H9 (cell line): Measurements from ENCODE around the gene PLCB1. TPM values are rescaled to one million over a fixed set of nuclear protein-coding genes. Genes with fewer than 3 reads are reported as not detected.

Experiments used
- DNase-seq: peaks from one replicate; pipeline ENCODE4 v3.0.0-alpha.2; 2017
- H2AFZ ChIP-seq: one replicate; pipeline ENCODE4 v1.6.1; 2013; ENCODE audit warnings: mild to moderate bottlenecking, low read length, control low read depth, moderate library complexity
- H2AK5ac ChIP-seq: 2 replicates; pipeline ENCODE4 v1.6.1; 2013; ENCODE audit warnings: low read length, control low read depth, mixed read lengths; ENCODE audit not compliant: insufficient read length
- H2BK120ac ChIP-seq: one replicate; pipeline ENCODE4 v1.6.1; 2013; ENCODE audit warnings: low read depth, mild to moderate bottlenecking, low read length, control low read depth, inconsistent platforms; ENCODE audit not compliant: poor library complexity, severe bottlenecking
- H2BK12ac ChIP-seq: 2 replicates; pipeline ENCODE4 v1.6.1; 2013; ENCODE audit warnings: low read length, control low read depth, mixed read lengths, low read depth; ENCODE audit not compliant: insufficient read length
- H2BK15ac ChIP-seq: 2 replicates; pipeline ENCODE4 v1.6.1; 2013; ENCODE audit warnings: low read depth, low read length, control low read depth
- H2BK20ac ChIP-seq: one replicate; pipeline ENCODE4 v1.6.1; 2013; ENCODE audit warnings: low read depth, mild to moderate bottlenecking, low read length, control low read depth, inconsistent platforms; ENCODE audit not compliant: poor library complexity, severe bottlenecking
- H2BK5ac ChIP-seq: 2 replicates; pipeline ENCODE4 v1.6.1; 2013; ENCODE audit warnings: low read length, control low read depth, mixed read lengths; ENCODE audit not compliant: insufficient read length
- H3K14ac ChIP-seq: 2 replicates; pipeline ENCODE4 v1.6.1; 2013; ENCODE audit warnings: low read length, control low read depth; ENCODE audit not compliant: insufficient read depth
- H3K18ac ChIP-seq: 2 replicates; pipeline ENCODE4 v1.6.1; 2013; ENCODE audit warnings: low read depth, mild to moderate bottlenecking, mixed read lengths, low read length, control low read depth; ENCODE audit not compliant: insufficient read length
- H3K23ac ChIP-seq: 2 replicates; pipeline ENCODE4 v1.6.1; 2013; ENCODE audit warnings: low read length, control low read depth, mixed read lengths, low read depth; ENCODE audit not compliant: insufficient read length
- H3K23me2 ChIP-seq: 2 replicates; pipeline ENCODE4 v1.6.1; 2013; ENCODE audit warnings: low read depth, mild to moderate bottlenecking, mixed read lengths, low read length, control low read depth; ENCODE audit not compliant: insufficient read length, poor library complexity, severe bottlenecking
- H3K27ac ChIP-seq: 2 replicates; pipeline ENCODE4 v1.5.1; 2013; ENCODE audit warnings: low read length, control low read depth, mixed read lengths, low read depth; ENCODE audit not compliant: insufficient read length
- H3K27me3 ChIP-seq: 2 replicates; pipeline ENCODE4 v1.6.1; 2013; ENCODE audit warnings: low read length, control low read depth, inconsistent platforms; ENCODE audit not compliant: insufficient read depth
- H3K4ac ChIP-seq: 2 replicates; pipeline ENCODE4 v1.6.1; 2013; ENCODE audit warnings: low read depth, mild to moderate bottlenecking, control low read depth, inconsistent platforms, low read length, moderate library complexity
- H3K4me1 ChIP-seq: 2 replicates; pipeline ENCODE4 v1.6.1; 2013; ENCODE audit warnings: low read length, control low read depth, inconsistent platforms; ENCODE audit not compliant: insufficient read depth
- H3K4me2 ChIP-seq: 2 replicates; pipeline ENCODE4 v1.6.1; 2013; ENCODE audit warnings: low read length, control low read depth, mixed read lengths; ENCODE audit not compliant: insufficient read length, insufficient read depth
- H3K56ac ChIP-seq: 2 replicates; pipeline ENCODE4 v1.6.1; 2013; ENCODE audit warnings: low read depth, mild to moderate bottlenecking, mixed read lengths, low read length, control low read depth; ENCODE audit not compliant: insufficient read length
- H3K79me1 ChIP-seq: 2 replicates; pipeline ENCODE4 v1.6.1; 2013; ENCODE audit warnings: low read depth, mild to moderate bottlenecking, moderate library complexity, low read length, control low read depth, inconsistent platforms; ENCODE audit not compliant: insufficient read depth, poor library complexity, severe bottlenecking
- H3K79me2 ChIP-seq: 2 replicates; pipeline ENCODE4 v1.6.1; 2013; ENCODE audit warnings: low read length, control low read depth, inconsistent platforms; ENCODE audit not compliant: insufficient read depth
- H3K9ac ChIP-seq: 2 replicates; pipeline ENCODE4 v1.6.1; 2013; ENCODE audit warnings: low read length, control low read depth, mixed read lengths; ENCODE audit not compliant: insufficient read length; ENCODE audit errors: extremely low read depth
- H3K9me3 ChIP-seq: one replicate; pipeline ENCODE4 v1.6.1; 2013; ENCODE audit warnings: low read depth, low read length, inconsistent platforms; ENCODE audit not compliant: control insufficient read depth
- H3T11ph ChIP-seq: one replicate; pipeline ENCODE4 v1.6.1; 2013; ENCODE audit warnings: mild to moderate bottlenecking, low read length, control low read depth, inconsistent platforms
- H4K20me1 ChIP-seq: one replicate; pipeline ENCODE4 v1.6.1; 2013; ENCODE audit not compliant: control insufficient read depth, insufficient read length, insufficient read depth
- H4K5ac ChIP-seq: 2 replicates; pipeline ENCODE4 v1.6.1; 2013; ENCODE audit warnings: low read depth, mild to moderate bottlenecking, mixed read lengths, low read length, control low read depth; ENCODE audit not compliant: insufficient read length
- H4K8ac ChIP-seq: replicated peaks from 2 replicates; pipeline ENCODE4 v1.6.1; 2013; ENCODE audit warnings: low read length, control low read depth, mixed read lengths, low read depth; ENCODE audit not compliant: insufficient read length
- H4K91ac ChIP-seq: 2 replicates; pipeline ENCODE4 v1.6.1; 2013; ENCODE audit warnings: low read depth, mild to moderate bottlenecking, moderate library complexity, mixed read lengths, low read length, control low read depth; ENCODE audit not compliant: insufficient read length
- H3K27ac Mint-ChIP-seq, 3 experiments: 2 replicates in 2 of 3; 3 replicates in 1 of 3; pipeline ENCODE4 v1.8.0; 2020 to 2021; ENCODE audit warnings: mixed read lengths in 3 of 3, mild to moderate bottlenecking in 1 of 3, moderate library complexity in 1 of 3
- H3K27me3 Mint-ChIP-seq: 2 replicates; pipeline ENCODE4 v1.8.0; 2021; ENCODE audit warnings: low read depth, mild to moderate bottlenecking, moderate library complexity, mixed read lengths
- H3K36me3 Mint-ChIP-seq, 3 experiments: 2 replicates in 2 of 3; 3 replicates in 1 of 3; pipeline ENCODE4 v1.8.0; 2020 to 2021; ENCODE audit warnings: low read depth in 3 of 3, mixed read lengths in 3 of 3; ENCODE audit not compliant: insufficient read depth in 1 of 3
- H3K4me1 Mint-ChIP-seq, 2 experiments: 2 replicates each; pipeline ENCODE4 v1.8.0; 2020; ENCODE audit warnings: mixed read lengths in 2 of 2
- H3K4me3 Mint-ChIP-seq, 2 experiments: 2 replicates in 1 of 2; 3 replicates in 1 of 2; pipeline ENCODE4 v1.8.0; 2020 to 2021; ENCODE audit warnings: mild to moderate bottlenecking in 2 of 2, mixed read lengths in 2 of 2, moderate library complexity in 1 of 2
- H3K9me3 Mint-ChIP-seq, 2 experiments: 2 replicates in 1 of 2; 3 replicates in 1 of 2; pipeline ENCODE4 v1.8.0; 2020; ENCODE audit warnings: mild to moderate bottlenecking in 2 of 2, mixed read lengths in 2 of 2, moderate library complexity in 1 of 2
- WGBS: extraction: QIAGEN DNeasy Blood & Tissue Kit; methylation state at CpG from one replicate; pipeline ENCODE4 v1.1.7; 2013; ENCODE audit warnings: missing lambda C conversion rate, low lambda C conversion rate, mixed read lengths; ENCODE audit not compliant: insufficient read length; ENCODE audit errors: extremely low coverage; 5-methylcytosine and 5-hydroxymethylcytosine counted together
- total RNA-seq: library from RNA; stranded (reverse); gene quantifications from 2 replicates; pipeline ENCODE4 v1.2.1, GENCODE V29; 2021
- TF ChIP-seq, protein P1 (sequence below): fragments of 200-600 bp; sonication (generic); conservative IDR thresholded peaks from 3 replicates; pipeline ENCODE4 v1.8.0; 2021; ENCODE audit warnings: antibody characterized with exemption, mild to moderate bottlenecking

The PLCB1 gene
- total RNA-seq, 1 experiment from 2014 or later: 11.5 TPM

DNA sequence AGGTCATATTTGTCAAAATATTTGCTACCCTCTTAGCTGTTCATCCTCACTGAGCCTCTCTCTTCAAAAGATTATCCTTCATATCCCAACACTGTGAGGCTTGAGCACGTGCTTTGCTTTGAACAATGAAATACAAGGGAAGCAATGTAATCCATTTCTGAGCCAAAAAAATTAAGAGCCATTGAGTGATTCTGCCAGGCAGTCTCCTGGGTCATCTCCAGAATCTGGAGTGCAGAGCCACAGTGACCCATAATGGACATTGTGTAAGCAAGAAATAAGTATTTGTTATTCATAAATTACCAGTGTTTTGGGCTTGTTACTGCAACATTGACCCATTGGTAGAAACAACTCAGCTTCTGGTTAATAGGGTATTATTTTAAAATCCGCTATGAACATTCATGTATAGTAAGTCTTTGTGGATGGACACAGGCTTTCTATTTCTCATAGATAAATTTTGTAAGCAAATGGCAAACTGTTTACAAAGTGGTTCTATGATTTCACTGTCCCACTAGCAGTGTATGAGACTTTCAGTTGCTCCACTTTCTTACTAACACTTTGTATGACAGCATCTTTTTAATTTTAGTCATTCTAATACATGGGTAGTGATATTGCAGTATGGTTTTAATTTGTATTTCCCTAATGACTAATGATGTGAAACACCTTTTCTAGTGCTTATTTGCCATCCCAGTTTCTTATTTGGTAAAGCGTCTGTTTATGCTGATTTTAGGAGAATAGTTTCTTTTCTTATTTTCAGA lies 358.2 kb downstream of the PLCB1 start:
- DNase-seq: no peak
- Mint-ChIP-seq H3K9me3 (no peaks in the 10 kb centered on the region), H3K4me1 (peaks cover 7 to 9% of the 10 kb centered on the region in 2 experiments), H3K27me3 (no peaks in the 10 kb centered on the region), H3K36me3 (no peaks in the 10 kb centered on the region), H3K4me3 (no peak overlapping the region), H3K27ac (no peak overlapping the region)
- H3K23ac ChIP-seq: no peak overlapping the region
- H3K27ac ChIP-seq: no peak overlapping the region
- H3K27me3 ChIP-seq: no peaks in the 10 kb centered on the region
- no peaks in the 10 kb centered on the region for H3K9me3 ChIP-seq
- no peaks in the 10 kb centered on the region for H3K4me1 ChIP-seq
- no peak overlapping the region for H3T11ph ChIP-seq
- H3K9ac ChIP-seq: no peak overlapping the region
- H4K8ac ChIP-seq: no peak overlapping the region
- H3K56ac ChIP-seq: no peak overlapping the region
- H2BK15ac ChIP-seq: no peak overlapping the region
- no peak overlapping the region for H3K18ac ChIP-seq
- H4K5ac ChIP-seq: no peak overlapping the region
- H3K4ac ChIP-seq: no peak overlapping the region
- TF ChIP-seq, protein P1, sequence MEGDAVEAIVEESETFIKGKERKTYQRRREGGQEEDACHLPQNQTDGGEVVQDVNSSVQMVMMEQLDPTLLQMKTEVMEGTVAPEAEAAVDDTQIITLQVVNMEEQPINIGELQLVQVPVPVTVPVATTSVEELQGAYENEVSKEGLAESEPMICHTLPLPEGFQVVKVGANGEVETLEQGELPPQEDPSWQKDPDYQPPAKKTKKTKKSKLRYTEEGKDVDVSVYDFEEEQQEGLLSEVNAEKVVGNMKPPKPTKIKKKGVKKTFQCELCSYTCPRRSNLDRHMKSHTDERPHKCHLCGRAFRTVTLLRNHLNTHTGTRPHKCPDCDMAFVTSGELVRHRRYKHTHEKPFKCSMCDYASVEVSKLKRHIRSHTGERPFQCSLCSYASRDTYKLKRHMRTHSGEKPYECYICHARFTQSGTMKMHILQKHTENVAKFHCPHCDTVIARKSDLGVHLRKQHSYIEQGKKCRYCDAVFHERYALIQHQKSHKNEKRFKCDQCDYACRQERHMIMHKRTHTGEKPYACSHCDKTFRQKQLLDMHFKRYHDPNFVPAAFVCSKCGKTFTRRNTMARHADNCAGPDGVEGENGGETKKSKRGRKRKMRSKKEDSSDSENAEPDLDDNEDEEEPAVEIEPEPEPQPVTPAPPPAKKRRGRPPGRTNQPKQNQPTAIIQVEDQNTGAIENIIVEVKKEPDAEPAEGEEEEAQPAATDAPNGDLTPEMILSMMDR: no peak
- no CpG with 5 or more reads among the region's 3 CpGs for WGBS
- no peaks in the 10 kb centered on the region for H3K23me2 ChIP-seq
- H2BK12ac ChIP-seq: no peak overlapping the region
- H2BK5ac ChIP-seq: no peak overlapping the region
- no peak overlapping the region for H2AK5ac ChIP-seq
- no peaks in the 10 kb centered on the region for H4K20me1 ChIP-seq
- H4K91ac ChIP-seq: no peak overlapping the region
- no peaks in the 10 kb centered on the region for H3K79me2 ChIP-seq
- H2BK20ac ChIP-seq: no peak overlapping the region
- H3K4me2 ChIP-seq: no peak overlapping the region
- H2BK120ac ChIP-seq: no peak overlapping the region
- H3K14ac ChIP-seq: no peak overlapping the region
- H3K79me1 ChIP-seq: no peaks in the 10 kb centered on the region
- no peak overlapping the region for H2AFZ ChIP-seq
